SH-SY5Y (cell line): ENCODE data around the gene MINDY2.
A peak's percentile ranks its signal among the peaks of the same experiment; 100 is the strongest.

Experiments
- GATA2 ChIP-seq: IDR thresholded peaks from 2 replicates; pipeline ENCODE4 v1.6.1; 2011; ENCODE audit warnings: mild to moderate bottlenecking, low read depth, low read length
- GATA3 ChIP-seq: IDR thresholded peaks from 2 replicates; pipeline ENCODE4 v1.6.1; 2011; ENCODE audit warnings: low read depth, mild to moderate bottlenecking, low read length, moderate library complexity

MINDY2 gene

GRCh38 chr15:58742819-58743502 is 28.1 kb upstream of the MINDY2 start:
- no peak for TF ChIP-seq GATA3
- no peak for TF ChIP-seq GATA2

- TF ChIP-seq GATA3 (no peak), GATA2 (no peak)
Measured at GRCh38 chr15:58746174-58746573, 24.9 kb upstream of the MINDY2 start.

- no peak for TF ChIP-seq GATA2
- no peak for TF ChIP-seq GATA3
Measured at GRCh38 chr15:58748040-58748851, 22.9 kb upstream of the MINDY2 start.

- TF ChIP-seq GATA2 (no peak), GATA3 (no peak)
Measured at GRCh38 chr15:58748852-58749531, 22.1 kb upstream of the MINDY2 start.

GRCh38 chr15:58749532-58750337 is 21.4 kb upstream of the MINDY2 start, which contains the start of gene ADAM10:
TSS of gene ADAM10 (minus strand) at chr15:58749707. CDS start at chr15:58749534, 173 bp downstream.
- TF ChIP-seq GATA2 (0 out of 2 replicates have a peak, but pooled peaks have one; percentile 8), GATA3 (no peak)

GRCh38 chr15:58752716-58753115 is 18.4 kb upstream of the MINDY2 start:
- TF ChIP-seq GATA2 (no peak), GATA3 (no peak)

- TF ChIP-seq GATA3: no peak
- no peak for TF ChIP-seq GATA2
Measured at GRCh38 chr15:58755350-58755749, 15.8 kb upstream of the MINDY2 start.

GRCh38 chr15:58755956-58756355 is 15.1 kb upstream of the MINDY2 start:
- TF ChIP-seq GATA3: no peak
- no peak for TF ChIP-seq GATA2

GRCh38 chr15:58758141-58758540 is 13.0 kb upstream of the MINDY2 start:
- TF ChIP-seq GATA2 (no peak), GATA3 (no peak)

GRCh38 chr15:58760385-58761009 is 10.6 kb upstream of the MINDY2 start:
- no peak for TF ChIP-seq GATA3

GRCh38 chr15:58761010-58761388 is 10.1 kb upstream of the MINDY2 start:
- TF ChIP-seq GATA3 (no peak), GATA2 (no peak)

- TF ChIP-seq GATA3 (no peak), GATA2 (no peak)
Measured at GRCh38 chr15:58762285-58762684, 8.8 kb upstream of the MINDY2 start.

- TF ChIP-seq GATA2 (no peak), GATA3 (no peak)
Measured at GRCh38 chr15:58762731-58763130, 8.4 kb upstream of the MINDY2 start.

GRCh38 chr15:58764468-58764867 is 6.6 kb upstream of the MINDY2 start:
- TF ChIP-seq GATA3 (no peak), GATA2 (no peak)
